IPS-18a (cell line): ENCODE data around the gene EPB41L4A.
"Not testable (repeated sequence)": the region's sequence is repeated elsewhere in the genome, so short reads cannot be mapped to it uniquely, and the experiment has no call there.

Source experiments
- H3K27ac ChIP-seq: one replicate; pipeline ENCODE4 v1.5.1; 2013; ENCODE audit warnings: low read length
- H3K27me3 ChIP-seq: one replicate; pipeline ENCODE4 v1.6.1; 2013; ENCODE audit warnings: mild to moderate bottlenecking, low read length; ENCODE audit not compliant: control insufficient read depth, insufficient read depth
- H3K36me3 ChIP-seq: one replicate; pipeline ENCODE4 v1.6.1; 2013; ENCODE audit warnings: low read depth, low read length; ENCODE audit not compliant: control insufficient read depth
- H3K4me1 ChIP-seq: one replicate; pipeline ENCODE4 v1.6.1; 2013; ENCODE audit warnings: low read depth, low read length; ENCODE audit not compliant: control insufficient read depth
- H3K4me3 ChIP-seq: one replicate; pipeline ENCODE4 v1.5.1; 2013; ENCODE audit warnings: low read length
- H3K9ac ChIP-seq: one replicate; pipeline ENCODE4 v1.6.1; 2013; ENCODE audit warnings: mild to moderate bottlenecking, low read length, moderate library complexity
- H3K9me3 ChIP-seq: one replicate; pipeline ENCODE4 v1.6.1; 2013; ENCODE audit warnings: low read depth, low read length; ENCODE audit not compliant: control insufficient read depth

The EPB41L4A gene, protein sequence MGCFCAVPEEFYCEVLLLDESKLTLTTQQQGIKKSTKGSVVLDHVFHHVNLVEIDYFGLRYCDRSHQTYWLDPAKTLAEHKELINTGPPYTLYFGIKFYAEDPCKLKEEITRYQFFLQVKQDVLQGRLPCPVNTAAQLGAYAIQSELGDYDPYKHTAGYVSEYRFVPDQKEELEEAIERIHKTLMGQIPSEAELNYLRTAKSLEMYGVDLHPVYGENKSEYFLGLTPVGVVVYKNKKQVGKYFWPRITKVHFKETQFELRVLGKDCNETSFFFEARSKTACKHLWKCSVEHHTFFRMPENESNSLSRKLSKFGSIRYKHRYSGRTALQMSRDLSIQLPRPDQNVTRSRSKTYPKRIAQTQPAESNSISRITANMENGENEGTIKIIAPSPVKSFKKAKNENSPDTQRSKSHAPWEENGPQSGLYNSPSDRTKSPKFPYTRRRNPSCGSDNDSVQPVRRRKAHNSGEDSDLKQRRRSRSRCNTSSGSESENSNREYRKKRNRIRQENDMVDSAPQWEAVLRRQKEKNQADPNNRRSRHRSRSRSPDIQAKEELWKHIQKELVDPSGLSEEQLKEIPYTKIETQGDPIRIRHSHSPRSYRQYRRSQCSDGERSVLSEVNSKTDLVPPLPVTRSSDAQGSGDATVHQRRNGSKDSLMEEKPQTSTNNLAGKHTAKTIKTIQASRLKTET

DNA sequence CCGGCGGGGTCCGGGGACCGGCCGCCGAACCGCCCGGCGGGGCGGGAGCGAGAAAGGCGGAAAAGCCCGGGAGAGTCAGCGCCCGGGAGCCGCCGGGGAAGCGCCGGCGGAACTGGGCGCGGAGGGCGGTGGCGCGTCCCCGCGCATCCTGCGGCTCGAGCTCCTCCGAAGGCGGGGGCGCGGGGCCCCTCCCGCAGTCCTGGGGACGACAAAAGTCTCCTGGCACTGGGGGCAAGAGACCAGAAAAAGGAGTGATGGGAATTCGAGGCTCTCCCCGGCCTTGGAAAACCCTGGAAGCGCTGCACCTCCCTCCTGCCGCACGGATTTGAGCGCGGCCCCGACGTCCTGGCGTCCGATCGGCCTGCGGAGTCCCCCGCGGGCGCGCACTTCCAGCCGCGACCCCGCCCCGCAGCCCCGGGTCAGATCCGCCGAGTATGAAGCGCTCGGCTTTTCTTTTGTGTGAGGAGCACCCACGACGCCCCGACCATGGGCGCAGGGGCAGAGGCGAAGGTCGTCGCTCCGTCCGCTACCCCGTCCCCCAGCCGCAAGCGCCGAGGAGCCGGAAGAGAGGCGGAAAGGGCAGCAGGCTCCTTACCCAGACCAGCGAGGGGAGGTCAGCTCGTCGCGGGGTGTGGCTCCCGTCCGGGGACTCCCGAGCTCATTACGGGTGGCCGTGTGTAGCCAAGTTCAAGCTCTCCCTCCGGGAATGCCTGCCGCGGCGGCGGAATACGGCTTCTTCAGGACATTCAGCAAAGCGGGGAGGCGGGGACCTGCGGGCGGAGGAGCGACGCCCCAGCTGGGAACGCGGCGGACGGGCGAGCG, at the start of gene EPB41L4A:
EPB41L4A (minus strand) TSS at position 114 of the 822 bp plus-strand sequence. CDS start 238 bp downstream, outside the sequence.
- Histone ChIP-seq H3K36me3 (no peaks in the 10 kb centered on the region), H3K4me3 (peak within 1 kb of the TSS; percentile 79), H3K27ac (no peak within 1 kb of the TSS), H3K4me1 (peaks cover 8% of the 10 kb centered on the region), H3K9me3 (no peaks in the 10 kb centered on the region), H3K27me3 (peaks cover 52% of the 10 kb centered on the region), H3K9ac (no peak within 1 kb of the TSS)

DNA sequence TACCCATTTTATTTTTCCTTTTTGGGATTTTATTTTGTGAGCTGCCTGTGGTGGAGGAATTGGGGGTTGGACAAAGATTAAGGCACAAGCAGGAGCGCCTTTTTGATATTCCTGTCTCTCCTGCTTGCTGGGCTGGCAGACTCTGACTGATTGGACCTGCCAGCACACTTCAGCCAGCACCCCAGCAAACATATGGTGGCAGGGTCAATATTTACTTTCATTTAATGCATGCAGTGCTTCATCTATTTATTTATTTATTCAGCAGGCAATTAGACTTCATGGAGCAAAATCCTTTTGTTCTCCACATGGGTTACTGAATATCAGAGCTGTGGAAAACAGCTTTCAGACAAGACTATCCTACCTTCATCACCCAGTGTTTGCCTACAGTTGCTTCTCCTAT, 48.4 kb upstream of the EPB41L4A start:
- H3K4me3 ChIP-seq, result no peak overlapping the region
- H3K27me3 ChIP-seq, result no peaks in the 10 kb centered on the region
- no peak overlapping the region for H3K27ac ChIP-seq
- no peak overlapping the region for H3K9ac ChIP-seq
- no peaks in the 10 kb centered on the region for H3K36me3 ChIP-seq
- H3K4me1 ChIP-seq, result no peaks in the 10 kb centered on the region
- no peaks in the 10 kb centered on the region for H3K9me3 ChIP-seq

DNA sequence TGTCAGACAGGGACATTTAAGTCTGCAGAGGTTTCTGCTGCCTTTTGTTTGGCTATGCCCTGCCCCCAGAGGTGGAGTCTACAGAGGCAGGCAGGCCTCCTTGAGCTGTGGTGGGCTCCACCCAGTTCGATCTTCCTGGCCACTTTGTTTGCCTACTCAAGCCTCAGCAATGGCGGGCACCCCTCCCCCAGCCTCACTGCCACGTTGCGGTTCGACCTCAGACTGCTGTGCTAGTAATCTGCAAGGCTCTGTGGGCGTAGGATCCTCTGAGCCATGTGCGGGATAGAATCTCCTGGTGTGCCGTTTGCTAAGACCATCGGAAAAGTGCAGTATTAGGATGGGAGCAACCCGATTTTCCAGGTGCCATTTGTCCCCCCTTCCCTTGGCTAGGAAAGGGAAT, 47.2 kb upstream of the EPB41L4A start:
- not testable (repeated sequence) for H3K27me3 ChIP-seq, H3K27ac ChIP-seq, H3K36me3 ChIP-seq, H3K9ac ChIP-seq, H3K4me3 ChIP-seq, H3K9me3 ChIP-seq, H3K4me1 ChIP-seq

DNA sequence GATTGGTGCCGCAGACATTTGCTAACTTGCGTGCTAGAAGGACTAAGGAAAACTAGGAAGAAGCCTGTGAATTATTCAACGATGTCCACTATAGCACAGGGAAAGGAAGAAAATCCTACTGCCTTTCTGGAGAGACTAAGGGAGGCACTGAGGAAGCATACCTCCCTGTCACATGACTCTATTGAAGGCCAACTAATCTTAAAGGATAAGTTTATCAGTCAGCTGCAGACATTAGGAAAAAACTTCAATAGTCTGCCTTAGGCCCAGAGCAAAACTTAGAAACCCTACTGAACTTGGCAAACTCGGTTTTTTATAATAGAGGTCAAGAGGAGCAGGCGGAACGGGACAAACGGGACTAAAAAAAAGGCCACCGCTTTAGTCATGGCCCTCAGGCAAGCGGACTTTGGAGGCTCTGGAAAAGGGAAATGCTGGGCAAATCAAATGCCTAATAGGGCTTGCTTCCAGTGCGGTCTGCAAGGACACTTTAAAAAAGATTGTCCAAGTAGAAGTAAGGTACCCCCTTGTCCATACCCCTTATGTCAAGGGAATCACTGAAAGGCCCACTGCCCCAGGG, 28.2 kb upstream of the EPB41L4A start:
- H3K4me1 ChIP-seq, H3K36me3 ChIP-seq, H3K4me3 ChIP-seq, H3K9ac ChIP-seq, H3K9me3 ChIP-seq, H3K27me3 ChIP-seq, H3K27ac ChIP-seq: not testable (repeated sequence)

DNA sequence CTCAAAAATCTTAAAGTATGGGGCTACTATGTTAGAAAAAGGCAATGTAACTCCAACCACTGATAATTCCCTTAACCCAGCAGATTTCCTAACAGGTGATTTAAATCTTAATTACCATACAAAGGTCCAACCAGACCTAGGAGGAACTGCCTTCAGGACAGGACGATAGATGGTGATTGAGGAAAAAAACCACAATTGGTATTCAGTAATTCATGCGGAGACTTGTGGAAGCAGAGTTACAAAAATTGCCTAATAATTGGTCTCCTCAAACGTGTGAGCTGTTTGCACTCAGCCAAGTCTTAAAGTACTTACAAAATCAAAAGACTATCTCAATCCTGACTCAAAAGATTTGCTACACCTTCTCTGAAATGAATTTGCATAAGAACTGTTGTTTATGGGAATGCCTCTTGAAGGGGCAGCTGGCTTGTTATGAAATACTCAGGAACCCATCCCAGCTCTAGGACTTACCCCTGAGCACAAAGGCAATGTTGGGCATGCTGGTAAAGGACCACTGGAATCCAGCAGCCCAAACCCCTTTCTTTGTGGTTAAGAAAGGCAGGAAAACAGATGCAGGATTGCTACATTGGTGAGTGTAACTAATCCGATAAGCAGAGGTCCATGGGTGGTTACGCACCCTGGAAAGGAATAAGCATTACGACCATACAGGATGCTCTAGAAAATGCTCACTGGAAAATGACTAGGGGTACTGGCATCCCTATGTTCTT, 26.7 kb upstream of the EPB41L4A start:
- H3K4me3 ChIP-seq, result no peak overlapping the region
- H3K27ac ChIP-seq, result no peak overlapping the region
- H3K9me3 ChIP-seq, result no peaks in the 10 kb centered on the region
- no peaks in the 10 kb centered on the region for H3K4me1 ChIP-seq
- H3K27me3 ChIP-seq, result no peaks in the 10 kb centered on the region
- no peak overlapping the region for H3K9ac ChIP-seq
- no peaks in the 10 kb centered on the region for H3K36me3 ChIP-seq

DNA sequence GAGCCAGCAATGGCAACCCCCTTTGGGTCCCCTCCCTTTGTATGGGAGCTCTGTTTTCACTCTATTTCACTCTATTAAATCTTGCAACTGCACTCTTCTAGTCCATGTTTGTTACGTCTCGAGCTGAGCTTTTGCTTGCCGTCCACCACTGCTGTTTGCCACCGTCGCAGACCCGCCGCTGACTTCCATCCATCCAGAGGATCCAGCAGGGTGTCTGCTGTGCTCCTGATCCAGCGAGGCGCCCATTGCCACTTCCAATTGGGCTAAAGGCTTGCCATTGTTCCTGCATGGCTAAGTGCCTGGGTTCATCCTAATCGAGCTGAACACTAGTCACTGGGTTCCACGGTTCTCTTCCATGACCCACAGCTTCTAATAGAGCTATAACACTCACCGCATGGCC, 24.9 kb upstream of the EPB41L4A start:
- not testable (repeated sequence) for H3K27me3 ChIP-seq, H3K4me3 ChIP-seq, H3K4me1 ChIP-seq, H3K9me3 ChIP-seq, H3K9ac ChIP-seq, H3K36me3 ChIP-seq, H3K27ac ChIP-seq

DNA sequence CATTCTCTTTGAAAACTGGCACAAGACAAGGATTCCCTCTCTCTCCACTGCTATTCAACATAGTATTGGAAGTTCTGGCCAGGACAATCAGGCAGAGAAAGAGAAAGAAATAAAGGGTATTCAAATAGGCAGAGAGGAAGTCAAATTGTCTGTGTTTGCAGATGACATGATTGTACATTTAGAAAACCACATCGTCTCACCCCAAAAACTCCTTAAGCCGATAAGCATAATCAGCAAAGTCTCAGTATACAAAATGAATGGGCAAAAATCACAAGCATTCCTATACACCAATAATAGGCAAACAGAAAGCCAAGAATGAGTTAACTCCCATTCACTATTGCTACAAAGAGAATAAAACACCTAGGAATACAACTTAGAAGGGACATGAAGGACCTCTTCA, 21.0 kb upstream of the EPB41L4A start:
- no peaks in the 10 kb centered on the region for H3K4me1 ChIP-seq
- no peak overlapping the region for H3K9ac ChIP-seq
- H3K36me3 ChIP-seq, result no peaks in the 10 kb centered on the region
- H3K27me3 ChIP-seq, result no peaks in the 10 kb centered on the region
- H3K4me3 ChIP-seq, result no peak overlapping the region
- no peak overlapping the region for H3K27ac ChIP-seq
- peaks cover 3% of the 10 kb centered on the region for H3K9me3 ChIP-seq

DNA sequence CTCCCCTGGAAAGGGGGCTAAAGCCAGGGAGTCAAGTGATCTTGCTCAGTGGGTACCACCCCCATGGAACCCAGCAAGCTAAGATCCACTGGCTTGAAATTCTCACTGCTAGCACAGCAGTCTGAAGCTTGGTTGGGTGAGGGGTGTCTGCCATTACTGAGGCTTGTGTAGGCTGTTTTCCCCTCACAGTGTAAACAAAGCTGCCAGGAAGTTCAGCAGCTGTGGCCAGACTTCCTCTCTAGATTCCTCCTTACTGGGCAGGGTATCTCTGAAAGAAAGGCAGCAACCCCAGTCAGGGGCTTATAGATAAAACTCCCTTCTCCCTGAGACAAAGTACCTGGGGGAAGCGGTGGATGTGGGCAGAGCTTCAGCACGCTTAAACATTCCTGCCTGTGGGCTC, 17.1 kb upstream of the EPB41L4A start:
- Histone ChIP-seq H3K36me3 (no peaks in the 10 kb centered on the region), H3K27me3 (no peaks in the 10 kb centered on the region), H3K4me1 (no peaks in the 10 kb centered on the region), H3K9ac (no peak overlapping the region), H3K4me3 (no peak overlapping the region), H3K9me3 (peaks cover 3% of the 10 kb centered on the region), H3K27ac (no peak overlapping the region)

DNA sequence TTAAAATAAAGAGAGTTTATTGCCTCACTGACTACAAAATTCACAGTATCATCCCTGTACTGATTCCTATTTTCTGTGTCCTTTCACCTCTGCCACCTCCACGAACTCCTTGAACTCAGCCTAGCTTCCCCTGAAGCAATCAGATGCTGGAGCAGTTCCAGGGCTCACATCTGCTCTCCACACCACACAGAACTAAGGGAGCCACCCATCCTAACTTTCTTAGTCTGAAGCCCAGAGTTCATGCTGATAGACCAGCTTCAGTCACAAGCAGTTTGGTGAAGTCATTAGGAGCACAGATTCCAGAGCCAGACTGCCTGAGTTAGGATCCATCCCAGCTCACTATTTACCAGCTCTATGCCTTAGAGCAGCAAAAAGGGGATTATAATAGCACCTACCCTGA, 15.6 kb upstream of the EPB41L4A start:
- Histone ChIP-seq H3K36me3 (no peaks in the 10 kb centered on the region), H3K27ac (no peak overlapping the region), H3K4me3 (no peak overlapping the region), H3K4me1 (no peaks in the 10 kb centered on the region), H3K27me3 (no peaks in the 10 kb centered on the region), H3K9ac (no peak overlapping the region), H3K9me3 (no peaks in the 10 kb centered on the region)

DNA sequence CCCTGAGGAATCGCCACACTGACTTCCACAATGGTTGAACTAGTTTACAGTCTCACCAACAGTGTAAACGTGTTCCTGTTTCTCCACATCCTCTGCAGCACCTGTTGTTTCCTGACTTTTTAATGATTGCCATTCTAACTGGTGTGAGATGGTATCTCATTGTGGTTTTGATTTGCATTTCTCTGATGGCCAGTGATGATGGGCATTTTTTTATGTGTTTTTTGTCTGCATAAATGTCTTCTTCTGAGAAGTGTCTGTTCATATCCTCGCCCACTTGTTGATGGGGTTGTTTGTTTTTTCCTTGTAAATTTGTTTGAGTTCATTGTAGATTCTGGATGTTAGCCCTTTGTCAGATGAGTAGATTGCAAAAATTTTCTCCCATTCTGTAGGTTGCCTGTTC, 7.1 kb upstream of the EPB41L4A start:
- H3K36me3 ChIP-seq, H3K4me1 ChIP-seq, H3K9me3 ChIP-seq, H3K4me3 ChIP-seq, H3K27ac ChIP-seq, H3K9ac ChIP-seq: not testable (repeated sequence)
- H3K27me3 ChIP-seq, result peaks cover 11% of the 10 kb centered on the region
